D721Med (cell line): Measurements from ENCODE around the gene BRINP3.

Source experiments
- DNase-seq: peaks from one replicate; pipeline ENCODE4 v3.0.0; 2011; ENCODE audit warnings: low spot score; ENCODE audit not compliant: insufficient read length
- FAIRE-seq: peaks from 2 replicates; lab custom pipeline; 2011; peaks lifted over from hg19 to GRCh38; lab: Jason Lieb, UNC
- CTCF ChIP-seq: IDR thresholded peaks from 2 replicates; pipeline ENCODE4 v1.5.1; 2012; ENCODE audit warnings: mild to moderate bottlenecking, control low read depth; ENCODE audit not compliant: insufficient read depth; ENCODE audit errors: missing control alignments

BRINP3 gene

DNA sequence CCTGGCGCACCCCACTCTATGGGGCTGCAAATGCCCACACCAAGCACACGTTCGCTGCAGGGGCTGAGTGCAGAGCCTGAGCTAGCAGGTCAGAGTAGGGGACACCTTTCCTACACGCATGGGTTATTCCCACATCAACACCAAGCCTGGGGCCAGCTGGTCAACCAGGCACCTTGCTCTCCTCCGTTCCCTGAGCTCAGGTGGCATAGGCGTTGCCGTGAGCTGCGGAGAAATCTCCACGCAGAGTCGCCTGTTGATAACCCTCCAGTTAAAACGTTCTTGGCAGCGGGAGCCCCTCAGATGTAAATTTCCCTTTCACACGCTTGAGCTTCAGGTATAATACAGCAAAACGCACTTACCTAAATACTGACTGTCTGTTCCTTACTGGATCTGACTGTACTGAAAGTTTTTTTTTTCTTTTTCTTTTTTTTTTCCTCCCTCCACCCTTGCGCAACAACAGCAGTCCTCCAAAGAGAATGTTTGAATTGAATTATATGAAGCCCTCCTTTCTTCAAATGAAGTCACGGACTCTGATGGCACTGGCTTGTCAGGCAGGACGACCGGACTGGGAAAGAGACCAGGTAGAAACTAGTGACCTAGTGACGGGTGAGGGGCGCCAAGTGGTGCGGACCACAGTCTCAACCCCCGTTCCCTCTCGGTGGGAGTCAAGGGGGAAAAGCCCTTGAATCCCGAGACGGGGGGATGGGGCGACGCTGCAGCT is 2.1 kb downstream of the BRINP3 start:
- no peak for TF ChIP-seq CTCF
- no peak for DNase-seq

GRCh38 chr1:190474650-190475211 is 2.9 kb downstream of the BRINP3 start:
- DNase-seq (no peak), FAIRE-seq (no peak)
- TF ChIP-seq CTCF = no peak

More for the DNA sequence above, 2.1 kb downstream of the BRINP3 start:
- FAIRE-seq = no peak

GRCh38 chr1:190474010-190474409 is 3.7 kb downstream of the BRINP3 start:
- FAIRE-seq (peak; percentile 46), DNase-seq (no peak)
- TF ChIP-seq CTCF = no peak

DNA sequence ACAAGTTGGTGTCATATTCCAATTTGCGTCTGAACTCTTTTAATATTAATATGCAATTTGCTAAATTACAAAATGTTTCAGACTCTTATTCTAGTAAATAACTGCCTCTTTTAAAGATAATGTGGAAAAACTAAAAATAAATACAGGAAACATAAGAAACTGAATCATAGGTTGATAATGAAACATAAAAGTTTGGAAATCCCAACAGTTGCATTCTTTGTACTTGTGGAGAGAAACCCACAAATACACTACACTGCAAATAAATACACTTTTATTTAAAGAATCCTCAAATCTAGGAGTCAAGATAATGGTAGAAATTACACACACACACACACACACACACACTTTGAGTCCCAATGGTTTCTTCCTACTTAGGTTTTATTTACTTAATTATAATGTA is 5.2 kb downstream of the BRINP3 start:
- no peak for DNase-seq
- FAIRE-seq = no peak
- no peak for TF ChIP-seq CTCF

- no peak for TF ChIP-seq CTCF
- peak; percentile 68 for FAIRE-seq
- no peak for DNase-seq
These were observed 5.6 kb downstream of the BRINP3 start for GRCh38 chr1:190472042-190472441.

GRCh38 chr1:190464690-190465089 is 13.0 kb downstream of the BRINP3 start:
- FAIRE-seq (peak; percentile 74), DNase-seq (no peak)
- TF ChIP-seq CTCF = no peak

DNA sequence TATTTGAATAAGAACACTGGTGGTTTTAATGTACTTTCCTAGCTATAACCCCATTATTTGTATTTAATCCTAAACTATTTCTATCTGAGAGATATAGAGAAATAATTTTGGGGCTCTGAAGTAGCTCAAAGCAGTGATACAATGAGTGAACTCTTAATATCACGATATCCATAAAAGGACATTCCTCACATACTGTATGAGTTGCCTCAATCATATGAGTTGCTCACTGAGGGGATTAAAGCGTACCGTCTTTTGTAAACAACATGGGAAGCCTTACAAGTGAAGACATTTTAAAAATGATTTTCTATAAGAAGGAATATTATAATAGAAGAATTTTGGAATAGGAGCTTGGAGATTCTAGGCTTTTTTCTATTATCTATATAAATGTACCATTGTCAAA is 21.5 kb downstream of the BRINP3 start:
- no peak for TF ChIP-seq CTCF

More for the DNA sequence above, 21.5 kb downstream of the BRINP3 start:
- FAIRE-seq (no peak), DNase-seq (no peak)
